Gastroesophageal sphincter (tissue), 3 donors: ENCODE data around the gene KRT72.

Experiments used
- CTCF ChIP-seq, 4 experiments: fragments of 200-600 bp in 2 of 4; fragments of 450-650 bp in 2 of 4; sonication (generic) in 1 of 4; IDR thresholded peaks; one replicate each; pipeline ENCODE4 v1.5.1; 2017 to 2019; ENCODE audit warnings: antibody characterized with exemption in 4 of 4, mild to moderate bottlenecking in 2 of 4, moderate library complexity in 2 of 4
- POLR2A ChIP-seq, 2 donors: fragments of 450-650 bp; IDR thresholded peaks; one replicate each; pipeline ENCODE4 v1.6.1; 2017; ENCODE audit warnings: antibody characterized with exemption in 2 of 2, mild to moderate bottlenecking in 2 of 2, moderate library complexity in 1 of 2
- POLR2AphosphoS5 ChIP-seq: sonication (generic); formaldehyde crosslinking; IDR thresholded peaks from one replicate; pipeline ENCODE4 v1.6.1; 2017; ENCODE audit warnings: antibody characterized with exemption

- no peak for TF ChIP-seq POLR2AphosphoS5
- TF ChIP-seq POLR2A (IDR thresholded peaks at IDR 0.05): no peak
- TF ChIP-seq CTCF (IDR thresholded peaks at IDR 0.05): no peak
These were observed 34.9 kb upstream of the KRT72 start for GRCh38 chr12:52636189-52636588.
